CD4-positive, alpha-beta T cell (primary cell): ENCODE measurements around the gene CAMTA1. TPM values are rescaled to one million over a fixed set of nuclear protein-coding genes. Genes with fewer than 3 reads are reported as not detected.
"Not testable (repeated sequence)": the region's sequence is repeated elsewhere in the genome, so short reads cannot be mapped to it uniquely, and the experiment has no call there.

ENCODE experiments used
- ATAC-seq: fragments of 200-7000 bp; cut with Tn5 transposase; one replicate; pipeline ENCODE4 v1.10.0; 2022; ENCODE audit warnings: mild to moderate bottlenecking; ENCODE audit not compliant: poor library complexity
- CTCF ChIA-PET: fragments of 350-600 bp; sonication (Branson Sonifier 250); formaldehyde crosslinking; loops from one replicate; lab custom pipeline; 2021; ENCODE audit warnings: antibody characterized with exemption, inconsistent platforms; lab: Charles Lee
- POLR2A ChIA-PET: fragments of 350-600 bp; sonication (Branson Sonifier 250); formaldehyde crosslinking; loops from one replicate; lab custom pipeline; 2021; ENCODE audit warnings: antibody characterized with exemption, inconsistent platforms; lab: Charles Lee
- DNase-seq, 14 experiments: peaks; one replicate each; pipeline ENCODE4 v3.0.0-alpha.2; 2013 to 2020; ENCODE audit warnings: mixed read lengths in 2 of 14
- H3K27ac ChIP-seq, 2 donors: one replicate each; pipeline versions ENCODE4 v1.5.1 to v1.7.0; 2013; ENCODE audit warnings: low read length in 2 of 2, low read depth in 1 of 2, mild to moderate bottlenecking in 1 of 2
- H3K27me3 ChIP-seq, 2 experiments: 1 replicate in 1 of 2; 2 replicates in 1 of 2; pipeline versions ENCODE4 v1.6.1 to v1.7.0; 2013; ENCODE audit warnings: low read length in 2 of 2, control low read depth in 1 of 2, mild to moderate bottlenecking in 1 of 2, moderate library complexity in 1 of 2; ENCODE audit not compliant: insufficient read depth in 2 of 2, control insufficient read depth in 1 of 2
- H3K36me3 ChIP-seq: one replicate; pipeline ENCODE4 v1.6.1; 2013; ENCODE audit warnings: low read length, control low read depth; ENCODE audit not compliant: insufficient read depth
- H3K4me1 ChIP-seq: one replicate; pipeline ENCODE4 v1.6.1; 2013; ENCODE audit warnings: low read length, control low read depth; ENCODE audit not compliant: insufficient read depth
- H3K4me3 ChIP-seq: one replicate; pipeline ENCODE4 v1.5.1; 2013; ENCODE audit warnings: mild to moderate bottlenecking, low read length, moderate library complexity
- H3K9me3 ChIP-seq, 2 experiments: 1 replicate in 1 of 2; 2 replicates in 1 of 2; pipeline versions ENCODE4 v1.6.1 to v1.7.0; 2013; ENCODE audit warnings: low read length in 2 of 2, mild to moderate bottlenecking in 2 of 2, control low read depth in 1 of 2, moderate library complexity in 1 of 2; ENCODE audit not compliant: control insufficient read depth in 1 of 2, insufficient read depth in 1 of 2
- H3K27ac Mint-ChIP-seq: one replicate; pipeline ENCODE4 v1.8.0; 2020; ENCODE audit warnings: mixed read lengths
- H3K27me3 Mint-ChIP-seq: one replicate; pipeline ENCODE4 v1.8.0; 2021; ENCODE audit warnings: mixed read lengths
- H3K36me3 Mint-ChIP-seq: one replicate; pipeline ENCODE4 v1.8.0; 2021; ENCODE audit warnings: low read depth, mixed read lengths
- H3K4me1 Mint-ChIP-seq: one replicate; pipeline ENCODE4 v1.8.0; 2021; ENCODE audit warnings: low read depth, mixed read lengths
- H3K4me3 Mint-ChIP-seq: one replicate; pipeline ENCODE4 v1.8.0; 2020; ENCODE audit warnings: mild to moderate bottlenecking, mixed read lengths
- H3K9me3 Mint-ChIP-seq: one replicate; pipeline ENCODE4 v1.8.0; 2020; ENCODE audit warnings: mixed read lengths
- intact Hi-C, 2 experiments: fragments of 100-400 bp; cut with DNase I in 1 of 2; cut with micrococcal nuclease in 1 of 2; formaldehyde crosslinking; loops; one replicate each; pipeline versions ENCODE4 v1.15.1 to v1.9.0; 2023 to 2025; cut with DNase I, micrococcal nuclease
- total RNA-seq, 174 experiments: library from RNA in 2 of 174; stranded (reverse) in 2 of 174; gene quantifications; one replicate each; pipeline ENCODE4 v1.2.3 and lab custom pipeline; 2021 to 2026
- TF ChIP-seq, protein P1 (sequence below): fragments of 200-600 bp; IDR thresholded peaks from one replicate; pipeline ENCODE4 v1.8.0; 2022; ENCODE audit warnings: antibody characterized with exemption, mild to moderate bottlenecking

Gene CAMTA1
- total RNA-seq, 2 experiments from 2014 or later: 38.6 to 39.3 TPM

DNA sequence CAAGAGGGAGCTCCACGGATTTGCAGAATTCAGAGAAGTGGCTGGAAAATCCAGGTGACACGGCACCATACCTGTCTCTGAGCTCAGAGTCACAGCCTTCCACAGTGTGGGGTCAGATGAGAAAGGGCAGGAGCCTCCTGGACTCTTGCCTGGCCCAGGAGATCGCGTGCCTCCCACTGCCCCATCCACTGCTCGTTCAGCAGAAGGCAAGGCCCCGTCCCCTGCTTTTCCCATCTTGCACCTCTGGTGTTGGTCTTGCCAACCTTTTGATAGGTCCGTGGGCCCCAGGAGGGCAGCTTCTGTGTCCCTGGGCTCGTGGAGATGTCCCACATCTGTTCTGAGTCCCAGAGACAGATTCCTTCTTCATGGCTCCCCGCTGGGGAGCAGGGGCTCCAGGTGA, 902.2 kb downstream of the CAMTA1 start:
- Histone ChIP-seq H3K4me1 (no peaks in the 10 kb centered on the region), H3K4me3 (no peak overlapping the region), H3K27me3 (peaks cover 0 to 5% of the 10 kb centered on the region in 2 experiments), H3K36me3 (no peaks in the 10 kb centered on the region), H3K27ac (no peak overlapping the region), H3K9me3 (peaks cover 0 to 6% of the 10 kb centered on the region in 2 experiments)
- H3K27me3 Mint-ChIP-seq: peaks cover 5% of the 10 kb centered on the region
- POLR2A ChIA-PET: no interaction called here
- no peaks in the 10 kb centered on the region for H3K36me3 Mint-ChIP-seq
- intact Hi-C loops: no loop called here
- no peaks in the 10 kb centered on the region for H3K4me1 Mint-ChIP-seq
- DNase-seq (no peak), ATAC-seq (no peak)
- no peaks in the 10 kb centered on the region for H3K9me3 Mint-ChIP-seq
- H3K4me3 Mint-ChIP-seq: no peak overlapping the region
- TF ChIP-seq, protein P1, sequence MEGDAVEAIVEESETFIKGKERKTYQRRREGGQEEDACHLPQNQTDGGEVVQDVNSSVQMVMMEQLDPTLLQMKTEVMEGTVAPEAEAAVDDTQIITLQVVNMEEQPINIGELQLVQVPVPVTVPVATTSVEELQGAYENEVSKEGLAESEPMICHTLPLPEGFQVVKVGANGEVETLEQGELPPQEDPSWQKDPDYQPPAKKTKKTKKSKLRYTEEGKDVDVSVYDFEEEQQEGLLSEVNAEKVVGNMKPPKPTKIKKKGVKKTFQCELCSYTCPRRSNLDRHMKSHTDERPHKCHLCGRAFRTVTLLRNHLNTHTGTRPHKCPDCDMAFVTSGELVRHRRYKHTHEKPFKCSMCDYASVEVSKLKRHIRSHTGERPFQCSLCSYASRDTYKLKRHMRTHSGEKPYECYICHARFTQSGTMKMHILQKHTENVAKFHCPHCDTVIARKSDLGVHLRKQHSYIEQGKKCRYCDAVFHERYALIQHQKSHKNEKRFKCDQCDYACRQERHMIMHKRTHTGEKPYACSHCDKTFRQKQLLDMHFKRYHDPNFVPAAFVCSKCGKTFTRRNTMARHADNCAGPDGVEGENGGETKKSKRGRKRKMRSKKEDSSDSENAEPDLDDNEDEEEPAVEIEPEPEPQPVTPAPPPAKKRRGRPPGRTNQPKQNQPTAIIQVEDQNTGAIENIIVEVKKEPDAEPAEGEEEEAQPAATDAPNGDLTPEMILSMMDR: no peak
- no peak overlapping the region for H3K27ac Mint-ChIP-seq
- CTCF ChIA-PET: no interaction called here

DNA sequence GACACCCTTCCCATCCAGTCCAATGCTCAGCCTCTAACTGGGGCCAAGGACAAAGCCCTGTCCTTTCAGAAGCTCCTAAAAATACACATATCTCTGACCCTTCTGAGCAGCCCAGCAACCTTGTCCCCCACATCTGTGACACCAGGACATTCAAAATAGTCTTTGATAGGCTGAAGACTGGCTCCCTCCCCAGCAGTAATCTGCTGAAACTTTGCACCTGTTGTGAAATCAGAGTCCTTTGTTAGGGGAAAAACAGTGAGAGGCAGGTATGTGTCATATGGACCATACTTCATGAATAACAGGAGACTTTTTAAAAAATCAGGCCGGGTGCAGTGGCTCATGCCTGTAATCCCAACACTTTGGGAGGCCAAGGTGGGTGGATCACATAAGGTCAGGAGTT, 903.4 kb downstream of the CAMTA1 start:
- Mint-ChIP-seq H3K27ac (no peak overlapping the region), H3K4me1 (no peaks in the 10 kb centered on the region), H3K36me3 (no peaks in the 10 kb centered on the region), H3K9me3 (no peaks in the 10 kb centered on the region), H3K4me3 (no peak overlapping the region), H3K27me3 (peaks cover 13% of the 10 kb centered on the region)
- intact Hi-C loops: no loop called here
- Histone ChIP-seq H3K4me1 (no peaks in the 10 kb centered on the region), H3K9me3 (peaks cover 0 to 11% of the 10 kb centered on the region in 2 experiments), H3K27ac (no peak overlapping the region), H3K36me3 (no peaks in the 10 kb centered on the region), H3K4me3 (no peak overlapping the region), H3K27me3 (peaks cover 0 to 5% of the 10 kb centered on the region in 2 experiments)
- TF ChIP-seq, protein P1: no peak
- DNase-seq: no peak
- ChIA-PET POLR2A (no interaction called here), CTCF (no interaction called here)
- no peak for ATAC-seq

DNA sequence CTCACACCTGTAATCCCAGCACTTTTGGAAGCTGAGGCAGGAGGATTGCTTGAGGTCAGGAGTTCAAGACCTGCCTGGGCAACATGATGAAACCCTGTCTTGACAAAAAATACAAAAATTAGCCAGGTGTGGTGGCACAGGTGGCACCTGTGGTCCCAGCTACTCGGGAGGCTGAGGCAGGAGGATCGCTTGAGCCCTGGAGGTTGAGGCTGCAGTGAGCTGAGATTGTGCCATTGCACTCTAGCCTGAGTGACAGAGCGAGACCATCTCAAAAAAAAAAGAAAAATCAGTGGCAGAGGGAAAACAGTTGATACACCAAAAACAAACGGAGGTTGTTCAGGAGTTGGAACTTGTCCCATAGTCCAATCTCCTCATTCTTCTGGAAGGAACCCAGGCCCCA, 904.1 kb downstream of the CAMTA1 start:
- H3K4me1 Mint-ChIP-seq, DNase-seq, CTCF ChIA-PET, H3K36me3 Mint-ChIP-seq, H3K27ac ChIP-seq, POLR2A ChIA-PET, H3K4me3 ChIP-seq, H3K4me1 ChIP-seq, H3K27ac Mint-ChIP-seq, H3K4me3 Mint-ChIP-seq, H3K36me3 ChIP-seq, H3K27me3 ChIP-seq, ATAC-seq, intact Hi-C loops, H3K9me3 Mint-ChIP-seq: not testable (repeated sequence)
- H3K9me3 ChIP-seq: peaks cover 0 to 11% of the 10 kb centered on the region in 2 experiments
- peaks cover 16% of the 10 kb centered on the region for H3K27me3 Mint-ChIP-seq

DNA sequence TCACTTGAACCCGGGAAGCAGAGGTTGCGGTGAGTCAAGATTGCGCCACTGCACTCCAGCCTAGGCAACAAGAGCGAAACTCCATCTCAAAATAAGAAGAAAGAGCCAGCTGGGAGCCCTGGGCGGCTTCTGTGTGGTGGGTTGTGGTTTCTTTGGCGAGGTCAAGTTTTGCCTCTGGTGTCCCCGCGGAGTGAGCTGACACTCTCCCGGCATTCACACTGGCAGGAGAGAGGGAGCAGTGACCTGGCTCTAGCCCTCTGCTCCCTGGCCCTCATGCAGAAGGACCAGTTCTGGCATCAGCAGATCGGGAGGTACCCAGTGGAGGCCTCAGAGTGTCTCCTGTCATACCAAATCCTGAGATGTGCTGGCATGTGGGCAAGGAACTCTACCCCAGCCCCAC, 904.8 kb downstream of the CAMTA1 start:
- H3K27ac ChIP-seq: no peak overlapping the region
- no peak for DNase-seq
- H3K4me1 ChIP-seq: no peaks in the 10 kb centered on the region
- peaks cover 0 to 11% of the 10 kb centered on the region in 2 experiments for H3K9me3 ChIP-seq
- CTCF ChIA-PET: no interaction called here
- Mint-ChIP-seq H3K4me3 (no peak overlapping the region), H3K27me3 (peaks cover 16% of the 10 kb centered on the region), H3K27ac (no peak overlapping the region), H3K4me1 (no peaks in the 10 kb centered on the region), H3K9me3 (no peaks in the 10 kb centered on the region), H3K36me3 (no peaks in the 10 kb centered on the region)
- H3K36me3 ChIP-seq: no peaks in the 10 kb centered on the region
- POLR2A ChIA-PET: no interaction called here
- intact Hi-C loops: no loop called here
- H3K4me3 ChIP-seq: no peak overlapping the region
- H3K27me3 ChIP-seq: peaks cover 0 to 5% of the 10 kb centered on the region in 2 experiments
- TF ChIP-seq, protein P1: no peak
- ATAC-seq: no peak
